ENCODE measurements around the gene VIT.

Gene VIT

DNA sequence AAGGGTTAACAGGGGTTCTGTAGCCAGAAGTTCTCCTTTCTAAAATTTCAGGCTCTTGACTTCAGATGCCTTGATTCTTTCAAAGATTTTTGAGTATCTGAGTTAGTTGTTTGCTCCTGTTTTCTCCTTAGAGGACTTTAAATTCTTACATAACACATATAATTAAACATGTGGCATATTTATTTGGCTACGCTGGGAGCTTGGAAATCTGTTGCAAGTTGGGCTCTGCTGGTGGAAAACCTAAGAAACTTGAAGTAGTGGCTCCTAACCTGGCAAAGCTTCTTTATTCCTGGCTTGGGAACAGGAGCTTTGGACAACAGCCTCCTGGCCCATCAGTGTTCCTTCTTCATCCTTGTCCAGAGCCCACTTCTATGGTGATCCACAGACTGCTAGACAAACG is 72.6 kb downstream of the VIT start:
- DNase-seq (ENCODE audit: low spot score), result no peak

- peak; percentile 47 for DNase-seq (ENCODE audit: low spot score)
Measured at GRCh38 chr2:36770542-36771287, 74.2 kb downstream of the VIT start.

GRCh38 chr2:36771671-36772070 is 75.2 kb downstream of the VIT start:
- no peak for DNase-seq (ENCODE audit: low spot score)

DNA sequence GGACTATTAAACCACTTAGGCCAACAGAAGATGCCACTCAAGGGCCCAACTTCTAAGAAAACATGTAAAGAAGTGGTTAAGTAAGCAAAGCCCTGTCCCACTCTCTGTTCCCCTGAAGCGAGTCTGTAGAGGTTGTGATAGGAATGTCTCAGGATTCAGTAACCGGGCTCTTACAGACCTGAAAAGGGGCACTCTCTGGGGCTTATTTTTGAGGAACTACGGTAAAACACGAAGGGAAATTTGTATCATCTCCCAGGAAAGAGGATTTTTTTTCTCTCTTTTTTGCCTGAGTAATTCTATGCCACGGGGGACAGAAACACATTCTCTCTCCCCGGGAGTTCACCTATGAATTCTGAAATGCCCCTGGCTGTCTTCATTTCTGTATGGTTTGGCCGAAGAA is 77.4 kb downstream of the VIT start:
- no peak for DNase-seq (ENCODE audit: low spot score)

DNA sequence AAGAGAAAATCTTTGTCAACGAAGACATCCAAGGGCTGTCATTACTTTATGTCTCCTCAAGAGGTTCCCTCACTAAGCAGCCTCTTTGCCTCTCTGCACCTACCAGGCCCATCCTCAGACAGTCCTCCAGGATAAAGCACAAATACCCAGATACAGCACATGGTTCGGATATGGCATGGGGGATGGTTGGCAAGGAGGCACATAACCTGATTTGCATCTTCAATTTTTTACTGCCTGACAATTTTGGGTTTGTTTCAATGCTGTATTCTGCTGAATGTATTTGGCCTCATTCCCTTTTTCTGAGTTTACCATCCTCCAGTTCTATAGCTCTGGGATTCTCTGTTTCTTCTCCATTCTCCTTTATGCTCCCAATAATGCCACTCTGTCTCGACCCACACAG is 78.8 kb downstream of the VIT start:
- DNase-seq (ENCODE audit: low spot score), result no peak

GRCh38 chr2:36775806-36776205 is 79.3 kb downstream of the VIT start:
- DNase-seq (ENCODE audit: low spot score), result no peak

- no peak for DNase-seq (ENCODE audit: low spot score)
Measured at GRCh38 chr2:36777272-36777671, 80.8 kb downstream of the VIT start.

GRCh38 chr2:36777788-36778187 is 81.3 kb downstream of the VIT start:
- no peak for DNase-seq (ENCODE audit: low spot score)

DNA sequence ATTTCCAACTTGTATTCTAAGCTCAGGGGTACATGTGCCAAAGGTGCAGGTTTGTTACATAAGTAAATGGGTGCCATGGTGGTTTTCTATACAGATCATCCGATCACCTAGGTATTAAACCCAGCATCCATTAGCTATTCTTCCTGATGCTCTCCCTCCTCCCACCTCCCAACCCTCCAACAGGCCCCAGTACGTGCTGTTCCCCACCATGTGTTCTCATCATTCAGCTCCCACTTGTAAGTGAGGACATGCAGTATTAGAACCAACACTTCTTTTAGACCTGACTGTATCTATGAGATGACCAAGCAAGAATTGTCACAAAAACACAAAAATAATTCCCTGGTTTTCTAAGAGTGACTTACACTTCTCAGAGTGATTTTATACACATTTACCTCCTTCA is 83.0 kb downstream of the VIT start:
- no peak for DNase-seq (ENCODE audit: low spot score)

- DNase-seq (ENCODE audit: low spot score), result peak; percentile 57
Measured at GRCh38 chr2:36780231-36780839, 83.8 kb downstream of the VIT start.

DNA sequence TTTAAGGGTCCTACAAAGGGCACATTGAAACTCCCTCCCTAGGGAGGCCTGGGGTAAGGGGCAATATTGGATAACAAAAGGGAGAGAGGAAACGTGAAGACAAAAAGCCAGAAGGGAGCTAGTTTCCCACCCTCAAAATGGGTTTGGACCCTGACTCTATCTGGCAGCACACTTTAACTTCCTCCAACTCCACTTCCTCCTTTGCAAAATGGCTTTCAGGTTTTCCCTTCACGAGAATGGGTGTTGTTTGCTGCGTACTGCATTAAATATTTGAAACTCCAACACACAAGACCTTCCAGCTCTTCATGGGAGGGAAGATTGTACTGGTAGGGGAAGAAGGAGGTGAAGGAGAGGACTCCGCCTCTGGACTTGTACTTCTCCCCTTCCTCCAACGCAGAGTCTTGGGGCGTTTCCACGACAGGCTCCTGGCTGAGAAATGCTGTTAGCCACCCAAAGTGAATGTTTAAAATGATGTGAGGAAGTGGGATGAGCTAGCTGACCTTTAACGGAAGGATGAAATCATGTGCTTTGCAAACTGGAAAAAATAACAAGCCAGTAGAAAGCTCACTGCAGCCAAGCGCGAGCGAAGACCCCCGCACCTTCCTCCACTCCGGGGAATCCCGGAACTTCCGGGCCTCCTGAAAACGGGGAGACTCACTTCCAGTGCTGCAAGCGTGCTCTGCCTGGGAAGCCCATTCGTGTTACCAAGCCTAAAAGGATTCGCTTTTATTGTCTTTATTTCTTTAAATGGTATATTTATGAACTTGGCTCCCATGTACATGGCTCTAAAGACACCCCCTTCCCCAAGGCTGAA is 85.6 kb downstream of the VIT start:
- DNase-seq (ENCODE audit: low spot score), result no peak

DNA sequence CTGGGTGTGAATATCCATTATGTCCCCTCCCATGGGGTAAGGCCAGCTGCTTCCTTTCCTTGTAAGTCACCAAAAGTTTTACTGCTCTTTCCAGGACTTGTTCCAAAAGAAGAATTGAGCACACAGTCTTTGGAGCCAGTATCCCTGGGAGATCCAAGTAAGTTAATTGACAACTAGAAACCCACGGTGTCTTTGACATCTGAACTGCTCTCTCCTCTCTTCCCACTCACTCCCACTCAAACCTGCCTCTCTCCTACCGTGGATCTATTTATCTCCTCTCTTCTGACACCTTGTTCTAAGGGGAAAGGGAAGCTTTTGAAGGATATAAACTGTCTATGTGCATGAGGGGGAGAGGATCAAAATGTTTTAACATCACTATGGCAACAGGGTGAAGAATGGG is 86.7 kb downstream of the VIT start:
- DNase-seq (ENCODE audit: low spot score), result no peak

DNA sequence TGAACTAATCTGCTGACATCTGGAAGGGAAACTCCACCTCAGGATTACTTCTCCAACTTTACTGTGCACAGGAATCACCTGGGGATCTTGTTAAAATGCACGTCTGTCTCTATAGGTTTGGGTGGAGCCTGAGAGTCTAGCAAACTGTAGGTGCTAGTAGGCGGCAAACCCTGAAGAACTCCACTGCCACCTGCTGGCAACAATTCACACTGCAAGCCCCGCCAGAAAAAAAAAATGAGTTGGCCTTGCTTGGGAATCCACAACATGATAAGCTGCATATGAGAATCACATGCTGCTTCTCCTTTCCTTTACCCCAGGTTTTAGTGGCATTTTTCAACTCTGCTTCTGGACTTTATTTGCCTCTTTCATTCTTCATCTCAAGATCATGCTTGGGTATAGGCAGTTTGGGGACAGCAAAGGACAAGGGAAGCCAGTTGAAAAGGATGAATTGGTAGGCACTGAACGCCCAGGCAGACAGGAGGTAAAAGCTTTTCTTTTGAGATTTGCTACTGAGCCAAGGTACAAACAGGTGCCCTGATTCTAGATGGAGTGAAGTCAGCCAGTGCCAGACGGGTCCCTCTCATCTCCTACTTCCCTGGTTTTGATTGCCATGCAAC is 88.8 kb downstream of the VIT start:
- peak; percentile 55 for DNase-seq (ENCODE audit: low spot score)

- DNase-seq (ENCODE audit: low spot score), result no peak
Measured at GRCh38 chr2:36789181-36789804, 92.8 kb downstream of the VIT start.

DNA sequence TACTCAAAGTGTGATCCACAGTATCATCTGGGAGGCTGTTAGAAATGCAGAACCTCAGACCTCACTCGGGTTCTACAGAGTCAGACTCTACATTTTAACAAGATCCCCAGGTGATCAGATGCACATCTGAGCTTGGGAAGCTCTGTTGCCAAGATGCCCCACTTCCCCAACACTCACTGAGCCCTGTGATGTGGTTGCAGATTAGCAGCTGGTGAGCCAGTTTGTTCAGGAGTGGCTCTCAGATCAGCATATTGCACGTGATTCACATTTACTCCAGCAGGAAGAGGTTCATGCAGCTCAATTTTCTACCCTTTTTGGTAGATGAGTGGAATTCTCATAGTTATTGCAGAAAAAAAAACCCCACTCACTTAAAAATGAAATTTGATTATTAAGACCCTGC is 96.4 kb downstream of the VIT start:
- DNase-seq (ENCODE audit: low spot score), result no peak

DNA sequence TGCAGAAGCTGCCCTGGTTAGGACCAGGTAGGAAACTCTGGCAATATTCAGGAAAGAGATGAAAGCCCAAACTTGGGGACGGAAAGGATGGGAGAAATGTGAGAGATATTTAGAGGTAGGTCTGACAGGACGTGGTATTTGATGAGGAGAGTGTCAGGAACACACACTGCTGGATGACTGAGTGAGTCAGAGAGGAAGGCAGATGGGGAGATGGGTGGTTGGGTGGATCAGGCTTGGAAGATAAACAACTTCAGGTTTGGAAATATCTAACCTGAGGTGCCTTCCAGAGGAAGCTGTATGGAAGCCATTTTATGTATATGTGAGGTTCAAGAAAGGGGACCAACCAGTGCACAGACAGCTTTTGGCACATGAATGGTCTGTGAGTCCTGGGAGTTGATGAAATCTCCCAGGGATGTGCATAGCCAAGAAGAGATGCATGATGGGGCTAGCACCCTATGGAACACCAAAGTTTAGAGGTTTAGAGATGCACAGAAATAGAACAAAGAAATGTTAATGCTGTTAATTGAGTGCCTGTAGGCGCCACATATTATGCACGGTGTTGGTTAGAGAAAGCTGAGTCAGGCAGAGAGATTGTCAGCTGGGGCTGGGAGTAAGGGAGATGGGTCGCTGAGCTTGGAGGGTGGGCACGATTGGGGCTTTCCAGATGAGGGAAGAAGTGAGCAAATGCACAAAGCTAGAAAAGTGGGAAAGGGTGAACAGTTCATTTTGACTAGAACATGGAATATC is 101.0 kb downstream of the VIT start:
- no peak for DNase-seq (ENCODE audit: low spot score)

DNA sequence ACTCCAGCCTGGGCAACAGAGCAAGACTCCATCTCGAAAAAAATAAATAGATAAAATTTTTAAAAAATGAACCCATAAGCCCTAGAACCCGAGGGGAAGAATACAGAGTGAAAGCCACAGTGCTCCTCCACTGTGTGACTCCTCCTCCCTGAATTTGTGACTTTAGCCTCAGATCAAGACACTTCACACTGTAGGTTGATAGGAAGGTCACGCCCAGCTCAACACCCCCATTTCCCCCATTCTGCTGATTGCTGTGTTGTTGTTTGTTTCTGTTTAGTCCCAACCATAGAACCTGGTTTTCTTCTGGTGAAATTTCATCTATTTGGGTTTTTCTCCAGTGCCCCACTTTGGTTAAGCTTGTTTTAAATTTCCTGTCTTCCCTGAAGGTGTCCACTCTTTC is 102.2 kb downstream of the VIT start:
- DNase-seq (ENCODE audit: low spot score), result no peak

GRCh38 chr2:36800381-36800780 is 103.9 kb downstream of the VIT start:
- no peak for DNase-seq (ENCODE audit: low spot score)

GRCh38 chr2:36801088-36801487 is 104.6 kb downstream of the VIT start:
- DNase-seq (ENCODE audit: low spot score), result no peak

GRCh38 chr2:36802952-36803351 is 106.4 kb downstream of the VIT start:
- no peak for DNase-seq (ENCODE audit: low spot score)

GRCh38 chr2:36805635-36806224 is 109.2 kb downstream of the VIT start:
- no peak for DNase-seq (ENCODE audit: low spot score)

Data from hepatic stellate cell (primary cell).